ENCODE measurements around the gene IGFL2. TPM values are rescaled to one million over a fixed set of nuclear protein-coding genes. Genes with fewer than 3 reads are reported as not detected.
A peak's percentile ranks its signal among the peaks of the same experiment; 100 is the strongest.
"Not testable (repeated sequence)": the region's sequence is repeated elsewhere in the genome, so short reads cannot be mapped to it uniquely, and the experiment has no call there.

The IGFL2 gene
- total RNA-seq, 1 donor from 2014 or later = not detected

DNA sequence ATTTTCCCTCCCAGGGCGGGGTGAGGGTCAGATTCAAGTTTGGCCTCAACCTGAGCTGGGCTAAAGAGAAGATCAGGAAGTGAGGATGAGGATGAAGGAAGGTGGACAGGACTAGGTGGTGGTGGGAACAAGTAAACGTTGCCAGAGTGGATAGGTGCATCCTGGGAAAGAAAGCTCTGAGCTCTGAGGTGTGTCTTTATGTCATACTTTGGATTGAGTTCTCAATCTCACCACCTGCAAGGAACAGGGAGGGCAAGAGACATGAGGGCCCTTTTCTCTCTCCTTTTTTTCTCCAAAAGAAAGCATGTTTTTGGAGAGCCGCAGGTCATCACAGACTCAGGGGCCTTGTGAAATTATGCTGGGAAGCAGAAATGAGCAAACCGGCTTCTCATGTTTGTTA is 43.3 kb downstream of the IGFL2 start:
- Histone ChIP-seq H3K4me3 (no peak overlapping the region), H3F3A (ENCODE audit: low read depth) (no peaks in the 10 kb centered on the region), H3K4me2 (no peak overlapping the region), H3K27ac (no peak overlapping the region), H4K20me1 (ENCODE audit: low read depth) (no peaks in the 10 kb centered on the region), H3K79me2 (ENCODE audit: low read depth) (no peaks in the 10 kb centered on the region), H3K36me3 (no peaks in the 10 kb centered on the region), H2AFZ (replicated peaks) (no peak overlapping the region), H3K9ac (no peak overlapping the region), H3K27me3 (no peaks in the 10 kb centered on the region), H3K4me1 (no peaks in the 10 kb centered on the region), H3K9me3 (ENCODE audit: low read depth) (no peaks in the 10 kb centered on the region)
- H3K27me3 Mint-ChIP-seq (ENCODE audit: insufficient read depth, low read depth) = peaks cover 7% of the 10 kb centered on the region
- H3K4me3 Mint-ChIP-seq = no peak overlapping the region
- no peaks in the 10 kb centered on the region for H3K36me3 Mint-ChIP-seq
- TF ChIP-seq, protein P1, sequence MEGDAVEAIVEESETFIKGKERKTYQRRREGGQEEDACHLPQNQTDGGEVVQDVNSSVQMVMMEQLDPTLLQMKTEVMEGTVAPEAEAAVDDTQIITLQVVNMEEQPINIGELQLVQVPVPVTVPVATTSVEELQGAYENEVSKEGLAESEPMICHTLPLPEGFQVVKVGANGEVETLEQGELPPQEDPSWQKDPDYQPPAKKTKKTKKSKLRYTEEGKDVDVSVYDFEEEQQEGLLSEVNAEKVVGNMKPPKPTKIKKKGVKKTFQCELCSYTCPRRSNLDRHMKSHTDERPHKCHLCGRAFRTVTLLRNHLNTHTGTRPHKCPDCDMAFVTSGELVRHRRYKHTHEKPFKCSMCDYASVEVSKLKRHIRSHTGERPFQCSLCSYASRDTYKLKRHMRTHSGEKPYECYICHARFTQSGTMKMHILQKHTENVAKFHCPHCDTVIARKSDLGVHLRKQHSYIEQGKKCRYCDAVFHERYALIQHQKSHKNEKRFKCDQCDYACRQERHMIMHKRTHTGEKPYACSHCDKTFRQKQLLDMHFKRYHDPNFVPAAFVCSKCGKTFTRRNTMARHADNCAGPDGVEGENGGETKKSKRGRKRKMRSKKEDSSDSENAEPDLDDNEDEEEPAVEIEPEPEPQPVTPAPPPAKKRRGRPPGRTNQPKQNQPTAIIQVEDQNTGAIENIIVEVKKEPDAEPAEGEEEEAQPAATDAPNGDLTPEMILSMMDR (IDR thresholded peaks at IDR 0.05) = no peak
- TF ChIP-seq EZH2 (IDR thresholded peaks at IDR 0.05) = no peak
- no peak for TF ChIP-seq EZH2phosphoT487 (IDR thresholded peaks at IDR 0.05)
- no peaks in the 10 kb centered on the region for H3K4me1 Mint-ChIP-seq
- no peaks in the 10 kb centered on the region for H3K9me3 Mint-ChIP-seq
- DNase-seq (ENCODE audit: low spot score) = no peak
- peak overlapping the region; percentile 79 for H3K27ac Mint-ChIP-seq

DNA sequence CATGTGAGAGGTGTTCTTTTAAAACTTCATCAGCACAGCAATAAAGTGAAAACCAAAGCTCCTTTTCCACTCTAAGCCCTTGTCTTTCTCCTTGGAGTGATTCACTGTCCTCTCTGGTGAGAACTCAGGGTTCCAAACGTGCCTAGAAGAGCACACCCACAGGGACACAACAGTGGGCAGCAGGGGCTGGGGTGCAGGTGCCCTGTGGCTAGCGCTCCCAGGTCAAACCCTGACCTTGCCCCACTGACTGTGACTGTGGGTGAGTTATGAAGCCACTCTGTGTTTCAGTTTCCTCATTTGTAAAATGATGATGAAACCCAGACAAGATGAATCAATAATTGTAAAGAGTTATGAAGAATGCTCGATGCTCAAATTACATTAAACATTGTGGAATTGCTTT is 43.9 kb downstream of the IGFL2 start:
- H2AFZ ChIP-seq (replicated peaks) = no peak overlapping the region
- H3K4me2 ChIP-seq = no peak overlapping the region
- no peaks in the 10 kb centered on the region for H4K20me1 ChIP-seq (ENCODE audit: low read depth)
- H3F3A ChIP-seq (ENCODE audit: low read depth) = no peaks in the 10 kb centered on the region
- Mint-ChIP-seq H3K4me1 (no peaks in the 10 kb centered on the region), H3K36me3 (no peaks in the 10 kb centered on the region), H3K4me3 (no peak overlapping the region), H3K27me3 (ENCODE audit: insufficient read depth, low read depth) (peaks cover 4% of the 10 kb centered on the region), H3K27ac (no peak overlapping the region), H3K9me3 (no peaks in the 10 kb centered on the region)
- DNase-seq (ENCODE audit: low spot score) = no peak
- H3K27me3 ChIP-seq = no peaks in the 10 kb centered on the region
- H3K79me2 ChIP-seq (ENCODE audit: low read depth) = no peaks in the 10 kb centered on the region
- no peaks in the 10 kb centered on the region for H3K9me3 ChIP-seq (ENCODE audit: low read depth)
- H3K4me1 ChIP-seq = no peaks in the 10 kb centered on the region
- no peak overlapping the region for H3K4me3 ChIP-seq
- no peak overlapping the region for H3K9ac ChIP-seq
- H3K36me3 ChIP-seq = no peaks in the 10 kb centered on the region
- no peak overlapping the region for H3K27ac ChIP-seq
- no peak for TF ChIP-seq EZH2phosphoT487 (IDR thresholded peaks at IDR 0.05)
- TF ChIP-seq EZH2 (IDR thresholded peaks at IDR 0.05) = no peak
- TF ChIP-seq, protein P1 (IDR thresholded peaks at IDR 0.05) = no peak

DNA sequence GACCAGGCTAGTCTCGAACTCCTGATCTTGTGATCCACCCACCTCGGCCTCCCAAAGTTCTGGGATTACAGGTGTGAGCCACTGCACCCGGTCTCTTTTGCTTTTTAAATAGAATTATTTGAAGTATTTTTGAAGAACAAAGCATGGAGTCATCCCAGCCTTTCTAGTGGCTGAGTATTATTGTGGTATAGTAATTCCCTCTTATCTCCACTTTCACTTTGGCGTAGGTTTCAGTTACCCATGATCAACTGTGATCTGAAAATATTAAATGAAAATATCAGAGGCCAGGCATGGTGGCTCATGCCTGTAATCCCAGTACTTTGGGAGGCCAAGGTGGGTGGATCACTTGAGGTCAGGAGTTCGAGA is 44.6 kb downstream of the IGFL2 start:
- not testable (repeated sequence) for H3K9me3 ChIP-seq (ENCODE audit: low read depth); H3K36me3 Mint-ChIP-seq; H3K9me3 Mint-ChIP-seq

DNA sequence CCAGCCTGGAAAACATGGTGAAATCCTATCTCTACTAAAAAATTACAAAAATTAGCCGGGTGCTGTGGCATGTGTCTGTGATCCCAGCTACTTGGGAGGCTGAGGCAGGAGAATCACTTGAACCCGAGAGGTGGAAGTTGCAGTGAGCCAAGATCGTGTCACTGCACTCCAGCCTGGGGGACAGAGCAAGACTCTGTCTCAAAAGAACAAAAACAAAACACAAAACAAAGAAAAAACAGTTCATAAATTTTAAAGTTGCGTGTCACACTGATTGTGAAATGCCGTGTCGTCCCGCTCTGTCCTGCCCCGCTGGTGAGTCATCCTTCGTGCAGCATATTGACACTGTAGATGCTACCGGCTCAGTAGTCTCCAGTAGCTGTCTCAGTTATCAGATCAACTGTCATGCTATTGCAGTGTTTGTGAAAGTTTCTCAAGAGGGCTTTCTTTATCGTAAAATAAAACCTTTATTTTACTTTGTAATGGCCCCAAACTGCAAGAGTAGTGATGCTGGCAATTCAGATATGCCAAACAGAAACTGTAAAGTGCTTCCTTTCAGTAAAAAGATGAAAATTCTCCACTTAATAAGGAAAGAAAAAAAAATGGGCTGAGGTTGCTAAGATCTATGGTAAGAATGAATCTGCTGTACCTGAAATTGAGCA is 45.1 kb downstream of the IGFL2 start:
- no peak for DNase-seq (ENCODE audit: low spot score)
- Mint-ChIP-seq H3K27ac (no peak overlapping the region), H3K4me3 (no peak overlapping the region), H3K9me3 (no peaks in the 10 kb centered on the region), H3K36me3 (no peaks in the 10 kb centered on the region), H3K4me1 (no peaks in the 10 kb centered on the region), H3K27me3 (ENCODE audit: insufficient read depth, low read depth) (peaks cover 4% of the 10 kb centered on the region)
- no peak overlapping the region for H3K4me3 ChIP-seq
- no peaks in the 10 kb centered on the region for H3K79me2 ChIP-seq (ENCODE audit: low read depth)
- no peak for TF ChIP-seq EZH2 (IDR thresholded peaks at IDR 0.05)
- no peak for TF ChIP-seq EZH2phosphoT487 (IDR thresholded peaks at IDR 0.05)
- TF ChIP-seq, protein P1 (IDR thresholded peaks at IDR 0.05) = no peak
- H3K27me3 ChIP-seq = no peaks in the 10 kb centered on the region
- no peaks in the 10 kb centered on the region for H3K4me1 ChIP-seq
- H3K9ac ChIP-seq = no peak overlapping the region
- no peaks in the 10 kb centered on the region for H4K20me1 ChIP-seq (ENCODE audit: low read depth)
- H3K4me2 ChIP-seq = no peak overlapping the region
- no peaks in the 10 kb centered on the region for H3F3A ChIP-seq (ENCODE audit: low read depth)
- H3K36me3 ChIP-seq = no peaks in the 10 kb centered on the region
- H2AFZ ChIP-seq (replicated peaks) = no peak overlapping the region
- H3K27ac ChIP-seq = no peak overlapping the region
- H3K9me3 ChIP-seq (ENCODE audit: low read depth) = no peaks in the 10 kb centered on the region

More for the DNA sequence above, 44.6 kb downstream of the IGFL2 start:
- H3K4me1 Mint-ChIP-seq; H3K36me3 ChIP-seq; H3K27me3 Mint-ChIP-seq (ENCODE audit: insufficient read depth, low read depth); H3K4me1 ChIP-seq; H3K4me3 ChIP-seq; H3K27ac ChIP-seq; H3K79me2 ChIP-seq (ENCODE audit: low read depth); H3K4me2 ChIP-seq; H3F3A ChIP-seq (ENCODE audit: low read depth); H3K27ac Mint-ChIP-seq; H3K9ac ChIP-seq; H3K4me3 Mint-ChIP-seq; H4K20me1 ChIP-seq (ENCODE audit: low read depth); H2AFZ ChIP-seq (replicated peaks); H3K27me3 ChIP-seq; DNase-seq (ENCODE audit: low spot score): not testable (repeated sequence)
